Measurements from ENCODE around the gene ITGA1.

ITGA1 gene

GRCh38 chr5:52897238-52897614, 109.5 kb downstream of the ITGA1 start:
- DNase-seq (ENCODE audit: low read depth), result no peak

GRCh38 chr5:52898961-52899680, 111.4 kb downstream of the ITGA1 start:
- no peak for DNase-seq (ENCODE audit: low read depth)

- no peak for DNase-seq (ENCODE audit: low read depth)
Measured at GRCh38 chr5:52903142-52903541, 115.4 kb downstream of the ITGA1 start.

GRCh38 chr5:52906343-52906742, 118.6 kb downstream of the ITGA1 start:
- DNase-seq (ENCODE audit: low read depth), result no peak

GRCh38 chr5:52906845-52907244, 119.1 kb downstream of the ITGA1 start:
- DNase-seq (ENCODE audit: low read depth), result no peak

- no peak for DNase-seq (ENCODE audit: low read depth)
Measured at GRCh38 chr5:52909192-52909591, 121.5 kb downstream of the ITGA1 start.

- DNase-seq (ENCODE audit: low read depth), result no peak
Measured at GRCh38 chr5:52910071-52910470, 122.4 kb downstream of the ITGA1 start.

GRCh38 chr5:52915176-52915875, 127.6 kb downstream of the ITGA1 start:
- DNase-seq (ENCODE audit: low read depth), result peak; percentile 31

GRCh38 chr5:52920929-52921328, 133.2 kb downstream of the ITGA1 start:
- no peak for DNase-seq (ENCODE audit: low read depth)

- peak; percentile 27 for DNase-seq (ENCODE audit: low read depth)
Measured at GRCh38 chr5:52922384-52922783, 134.7 kb downstream of the ITGA1 start.

- no peak for DNase-seq (ENCODE audit: low read depth)
Measured at GRCh38 chr5:52924456-52924855, 136.7 kb downstream of the ITGA1 start.

- no peak for DNase-seq (ENCODE audit: low read depth)
Measured at GRCh38 chr5:52925001-52925400, 137.3 kb downstream of the ITGA1 start.

GRCh38 chr5:52928689-52929088, 141.0 kb downstream of the ITGA1 start:
- DNase-seq (ENCODE audit: low read depth), result no peak

GRCh38 chr5:52938226-52938625, 150.5 kb downstream of the ITGA1 start:
- DNase-seq (ENCODE audit: low read depth), result no peak

- no peak for DNase-seq (ENCODE audit: low read depth)
Measured at GRCh38 chr5:52943285-52943684, 155.6 kb downstream of the ITGA1 start.

GRCh38 chr5:52943808-52944207, 156.1 kb downstream of the ITGA1 start:
- no peak for DNase-seq (ENCODE audit: low read depth)

GRCh38 chr5:52945040-52945439, 157.3 kb downstream of the ITGA1 start:
- DNase-seq (ENCODE audit: low read depth), result no peak

GRCh38 chr5:52947208-52947607, 159.5 kb downstream of the ITGA1 start:
- DNase-seq (ENCODE audit: low read depth), result no peak

GRCh38 chr5:52947851-52948250, 160.1 kb downstream of the ITGA1 start:
- DNase-seq (ENCODE audit: low read depth), result no peak

- peak; percentile 23 for DNase-seq (ENCODE audit: low read depth)
Measured at GRCh38 chr5:52948418-52949076, 160.8 kb downstream of the ITGA1 start.

GRCh38 chr5:52950686-52951085, 163.0 kb downstream of the ITGA1 start:
- no peak for DNase-seq (ENCODE audit: low read depth)

- DNase-seq (ENCODE audit: low read depth), result no peak
Measured at GRCh38 chr5:52952483-52952882, 164.8 kb downstream of the ITGA1 start.

- no peak for DNase-seq (ENCODE audit: low read depth)
Measured at GRCh38 chr5:52956014-52956413, 168.3 kb downstream of the ITGA1 start.
